C4-2B (cell line): ENCODE measurements around the gene MEGF11.

Experiments
- ZFX ChIP-seq: fragments of 450-650 bp; IDR thresholded peaks from 2 replicates; pipeline ENCODE4 v1.6.1; 2017
- TF ChIP-seq, protein P1 (sequence below): fragments of 450-650 bp; conservative IDR thresholded peaks from 2 replicates; pipeline ENCODE4 v1.5.1; 2017; ENCODE audit warnings: mild to moderate bottlenecking

DNA sequence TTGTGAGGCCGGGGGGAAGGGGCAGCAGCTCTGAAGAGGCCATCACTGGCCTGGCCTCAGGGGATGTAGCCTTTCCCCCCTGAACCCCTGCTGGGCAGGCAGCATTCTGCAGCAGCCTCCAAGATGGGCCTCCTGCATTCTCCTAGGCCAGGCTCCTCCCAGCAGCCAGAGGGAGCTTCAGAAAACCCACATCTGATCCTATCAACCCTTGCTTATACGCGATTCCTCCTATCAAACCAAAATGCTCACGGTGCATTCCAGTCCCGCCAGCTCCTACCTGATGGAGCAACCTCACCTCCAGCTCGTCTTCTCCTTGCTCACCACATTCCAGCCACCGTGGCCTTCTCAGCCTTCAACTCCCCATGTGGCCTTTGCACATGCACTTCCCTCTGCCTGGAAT is 85.7 kb downstream of the MEGF11 start:
- TF ChIP-seq, protein P1, sequence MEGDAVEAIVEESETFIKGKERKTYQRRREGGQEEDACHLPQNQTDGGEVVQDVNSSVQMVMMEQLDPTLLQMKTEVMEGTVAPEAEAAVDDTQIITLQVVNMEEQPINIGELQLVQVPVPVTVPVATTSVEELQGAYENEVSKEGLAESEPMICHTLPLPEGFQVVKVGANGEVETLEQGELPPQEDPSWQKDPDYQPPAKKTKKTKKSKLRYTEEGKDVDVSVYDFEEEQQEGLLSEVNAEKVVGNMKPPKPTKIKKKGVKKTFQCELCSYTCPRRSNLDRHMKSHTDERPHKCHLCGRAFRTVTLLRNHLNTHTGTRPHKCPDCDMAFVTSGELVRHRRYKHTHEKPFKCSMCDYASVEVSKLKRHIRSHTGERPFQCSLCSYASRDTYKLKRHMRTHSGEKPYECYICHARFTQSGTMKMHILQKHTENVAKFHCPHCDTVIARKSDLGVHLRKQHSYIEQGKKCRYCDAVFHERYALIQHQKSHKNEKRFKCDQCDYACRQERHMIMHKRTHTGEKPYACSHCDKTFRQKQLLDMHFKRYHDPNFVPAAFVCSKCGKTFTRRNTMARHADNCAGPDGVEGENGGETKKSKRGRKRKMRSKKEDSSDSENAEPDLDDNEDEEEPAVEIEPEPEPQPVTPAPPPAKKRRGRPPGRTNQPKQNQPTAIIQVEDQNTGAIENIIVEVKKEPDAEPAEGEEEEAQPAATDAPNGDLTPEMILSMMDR, result no peak
- TF ChIP-seq ZFX, result no peak
